D721Med (cell line): ENCODE measurements around the gene NMUR2.

Experiments
- DNase-seq: peaks from one replicate; pipeline ENCODE4 v3.0.0; 2011; ENCODE audit warnings: low spot score; ENCODE audit not compliant: insufficient read length
- FAIRE-seq: peaks from 2 replicates; lab custom pipeline; 2011; peaks lifted over from hg19 to GRCh38; lab: Jason Lieb, UNC
- CTCF ChIP-seq: IDR thresholded peaks from 2 replicates; pipeline ENCODE4 v1.5.1; 2012; ENCODE audit warnings: mild to moderate bottlenecking, control low read depth; ENCODE audit not compliant: insufficient read depth; ENCODE audit errors: missing control alignments

Gene NMUR2

GRCh38 chr5:152422081-152422480, 17.0 kb upstream of the NMUR2 start:
- no peak for TF ChIP-seq CTCF
- no peak for FAIRE-seq
- no peak for DNase-seq

GRCh38 chr5:152412129-152412528, 7.0 kb upstream of the NMUR2 start:
- DNase-seq, result no peak
- no peak for TF ChIP-seq CTCF
- FAIRE-seq, result no peak

GRCh38 chr5:152406082-152406481, 1.0 kb upstream of the NMUR2 start:
- no peak for FAIRE-seq
- no peak for TF ChIP-seq CTCF

GRCh38 chr5:152404494-152404893, 585 bp downstream of the NMUR2 start:
- no peak for DNase-seq
- no peak for TF ChIP-seq CTCF
- no peak for FAIRE-seq

More at GRCh38 chr5:152406082-152406481, 1.0 kb upstream of the NMUR2 start:
- no peak for DNase-seq

- FAIRE-seq, result no peak
- TF ChIP-seq CTCF, result no peak
- DNase-seq, result no peak
These were observed 2.0 kb downstream of the NMUR2 start for GRCh38 chr5:152403046-152403445.

- DNase-seq, result no peak
- no peak for TF ChIP-seq CTCF
- no peak for FAIRE-seq
These were observed 4.2 kb downstream of the NMUR2 start for GRCh38 chr5:152400846-152401245.

- DNase-seq (no peak), FAIRE-seq (no peak)
- TF ChIP-seq CTCF, result no peak
These were observed 7.5 kb downstream of the NMUR2 start for GRCh38 chr5:152397581-152397980.
